Kidney epithelial cell (primary cell): ENCODE measurements around the gene PXMP4. TPM values are rescaled to one million over a fixed set of nuclear protein-coding genes. Genes with fewer than 3 reads are reported as not detected.

Source experiments
- DNase-seq: peaks from one replicate; pipeline ENCODE4 v3.0.0-alpha.2; 2010; ENCODE audit warnings: low read depth
- H3K27me3 ChIP-seq: 2 replicates; pipeline ENCODE4 v1.6.0; 2011; ENCODE audit warnings: low read length; ENCODE audit not compliant: control insufficient read depth, insufficient read depth
- H3K36me3 ChIP-seq: 2 replicates; pipeline ENCODE4 v1.5.1; 2011; ENCODE audit warnings: low read length; ENCODE audit not compliant: control insufficient read depth, insufficient read depth
- H3K4me3 ChIP-seq: 2 replicates; pipeline ENCODE4 v1.5.1; 2011; ENCODE audit warnings: low read depth, mild to moderate bottlenecking, control low read depth, low read length
- total RNA-seq: library from RNA; depleted of rRNA; stranded (reverse); fragments of >200 nt; gene quantifications from 2 replicates; pipeline ENCODE4 v1.2.3, GENCODE V29; 2015
- TF ChIP-seq, protein P1 (sequence below): IDR thresholded peaks from 2 replicates; pipeline ENCODE4 v1.5.1; 2011; ENCODE audit warnings: mild to moderate bottlenecking, moderate library complexity, low read length, control low read depth, inconsistent platforms; ENCODE audit not compliant: insufficient read depth, poor library complexity, severe bottlenecking

The PXMP4 gene
- total RNA-seq, 1 donor from 2014 or later: 8.1 TPM

DNA sequence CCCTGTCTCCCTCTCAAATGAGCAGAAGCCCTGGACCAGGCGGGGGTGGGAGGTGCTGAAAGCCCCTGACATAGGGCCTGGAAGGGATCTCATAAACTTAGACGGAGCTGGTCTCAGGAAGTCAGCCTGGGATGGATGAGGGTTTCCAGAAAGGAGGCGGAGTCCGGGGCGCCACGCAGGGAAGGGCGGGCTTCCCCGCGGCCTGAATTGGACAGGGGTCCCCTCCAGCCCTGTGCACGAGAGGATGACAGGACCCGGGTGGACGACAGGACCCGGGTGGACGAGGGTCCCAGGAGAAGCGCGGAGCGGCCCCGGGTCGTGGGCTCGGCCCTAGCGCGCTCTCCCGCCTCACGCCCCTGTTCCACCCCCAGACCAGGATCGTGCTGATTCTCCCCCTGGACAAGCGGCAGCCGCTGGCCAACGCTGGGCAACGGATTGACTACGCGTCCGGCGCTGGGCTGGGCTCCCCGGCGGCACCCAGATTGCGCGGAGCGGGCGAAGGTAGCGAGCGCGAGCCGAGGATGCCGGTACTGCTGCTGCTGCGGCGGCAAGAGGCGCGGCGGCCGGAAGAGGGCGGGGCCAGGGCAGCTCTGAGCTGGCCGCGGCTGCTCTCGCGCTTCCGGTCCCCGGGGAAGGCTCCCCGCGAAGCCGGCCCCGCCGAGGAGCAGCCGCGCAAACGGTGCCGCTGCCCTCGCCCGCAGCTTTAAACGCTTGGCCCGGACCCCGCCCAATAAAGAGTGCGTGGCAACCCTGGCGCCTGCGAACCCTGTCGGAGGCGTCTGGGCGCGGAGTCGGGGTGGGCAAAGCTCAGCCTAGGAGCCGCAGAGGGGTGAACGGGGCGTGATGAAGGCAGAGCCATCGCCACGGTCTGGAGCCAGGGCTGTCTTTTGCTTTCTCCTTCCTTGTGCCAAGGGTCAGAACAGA, 56.7 kb downstream of the PXMP4 start:
- no peak for DNase-seq
- H3K4me3 ChIP-seq: peak overlapping the region; percentile 82
- H3K27me3 ChIP-seq: no peaks in the 10 kb centered on the region
- no peaks in the 10 kb centered on the region for H3K36me3 ChIP-seq
- TF ChIP-seq, protein P1, sequence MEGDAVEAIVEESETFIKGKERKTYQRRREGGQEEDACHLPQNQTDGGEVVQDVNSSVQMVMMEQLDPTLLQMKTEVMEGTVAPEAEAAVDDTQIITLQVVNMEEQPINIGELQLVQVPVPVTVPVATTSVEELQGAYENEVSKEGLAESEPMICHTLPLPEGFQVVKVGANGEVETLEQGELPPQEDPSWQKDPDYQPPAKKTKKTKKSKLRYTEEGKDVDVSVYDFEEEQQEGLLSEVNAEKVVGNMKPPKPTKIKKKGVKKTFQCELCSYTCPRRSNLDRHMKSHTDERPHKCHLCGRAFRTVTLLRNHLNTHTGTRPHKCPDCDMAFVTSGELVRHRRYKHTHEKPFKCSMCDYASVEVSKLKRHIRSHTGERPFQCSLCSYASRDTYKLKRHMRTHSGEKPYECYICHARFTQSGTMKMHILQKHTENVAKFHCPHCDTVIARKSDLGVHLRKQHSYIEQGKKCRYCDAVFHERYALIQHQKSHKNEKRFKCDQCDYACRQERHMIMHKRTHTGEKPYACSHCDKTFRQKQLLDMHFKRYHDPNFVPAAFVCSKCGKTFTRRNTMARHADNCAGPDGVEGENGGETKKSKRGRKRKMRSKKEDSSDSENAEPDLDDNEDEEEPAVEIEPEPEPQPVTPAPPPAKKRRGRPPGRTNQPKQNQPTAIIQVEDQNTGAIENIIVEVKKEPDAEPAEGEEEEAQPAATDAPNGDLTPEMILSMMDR: no peak

DNA sequence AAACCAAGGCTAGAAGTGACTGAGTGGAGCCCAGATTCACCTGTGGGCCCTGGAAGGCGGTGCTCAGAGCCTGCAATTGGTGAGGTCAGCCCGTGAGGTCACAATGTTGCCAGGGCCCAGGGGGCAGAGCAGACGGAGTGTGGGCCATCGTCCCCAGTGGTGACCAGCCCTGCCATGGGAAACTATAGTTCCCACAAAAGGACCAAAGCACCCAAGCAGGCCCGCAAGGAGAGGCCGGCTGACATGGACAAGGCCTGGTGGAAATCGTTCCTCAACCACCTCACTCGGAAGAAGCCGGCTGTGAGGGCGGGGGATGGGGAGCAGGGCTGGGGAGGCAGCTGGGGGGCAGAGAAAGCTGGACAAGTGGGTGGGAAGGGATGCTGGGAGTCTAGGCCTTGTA, 57.9 kb downstream of the PXMP4 start, which contains the start of gene C20orf144:
Gene C20orf144 (plus strand): TSS at position 156 of the 400 bp plus-strand sequence. CDS start 19 bp downstream, at position 175.
- H3K4me3 ChIP-seq: peak within 1 kb of the TSS; percentile 82
- TF ChIP-seq, protein P1: no peak
- no peaks in the 10 kb centered on the region for H3K36me3 ChIP-seq
- no peaks in the 10 kb centered on the region for H3K27me3 ChIP-seq
- no peak for DNase-seq

DNA sequence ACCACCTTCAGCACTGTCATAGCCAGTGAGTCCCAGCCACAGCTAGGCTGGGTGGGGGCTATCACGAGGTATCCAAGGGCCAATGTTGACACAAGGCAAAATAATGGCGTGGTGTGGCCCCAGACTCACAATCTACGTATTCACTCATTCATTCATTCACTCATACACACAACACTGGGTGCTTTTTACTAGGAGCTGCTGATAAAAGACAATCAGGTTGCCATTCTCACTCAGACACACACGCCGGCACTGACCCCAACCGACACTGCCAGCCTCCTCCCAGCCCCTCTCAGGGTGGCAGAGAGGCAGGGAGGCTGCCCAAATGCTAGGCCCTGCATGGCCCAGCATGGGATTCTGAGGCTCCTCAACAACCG, 59.4 kb downstream of the PXMP4 start:
- TF ChIP-seq, protein P1: no peak
- Histone ChIP-seq H3K27me3 (no peaks in the 10 kb centered on the region), H3K4me3 (no peak overlapping the region), H3K36me3 (no peaks in the 10 kb centered on the region)
- DNase-seq: no peak

DNA sequence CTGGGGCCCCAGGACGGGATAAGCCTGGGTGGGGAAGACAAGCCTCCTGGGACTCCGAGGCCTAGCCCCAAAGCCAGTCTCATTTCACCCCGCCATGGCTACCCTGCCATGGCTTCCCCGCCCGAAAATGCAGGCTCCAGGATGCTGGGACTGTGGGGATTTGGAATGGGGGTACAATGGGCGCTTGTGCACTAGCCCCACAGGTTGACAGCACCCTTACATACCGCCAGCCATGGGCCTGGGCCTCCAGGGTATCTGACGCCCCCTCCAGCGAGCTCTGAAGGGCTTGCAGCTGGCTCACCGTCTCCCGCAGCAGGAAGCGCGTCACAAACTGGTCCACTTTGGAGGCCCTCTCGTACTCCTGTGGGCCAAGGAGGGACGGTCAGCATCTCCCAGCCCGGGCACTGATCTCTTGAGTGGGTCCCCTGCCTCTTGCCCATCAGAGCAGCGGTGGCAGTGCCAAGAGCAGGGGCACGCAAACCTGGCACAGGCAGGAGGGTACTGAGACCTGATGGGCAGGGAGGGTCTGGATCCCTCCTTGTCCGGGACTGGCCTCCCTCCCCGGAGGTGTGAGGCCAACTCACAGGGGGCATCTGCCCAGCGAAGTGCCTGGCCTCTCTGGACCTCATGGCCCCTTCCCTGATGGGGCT, 60.0 kb downstream of the PXMP4 start:
- Histone ChIP-seq H3K27me3 (no peaks in the 10 kb centered on the region), H3K4me3 (no peak overlapping the region), H3K36me3 (no peaks in the 10 kb centered on the region)
- TF ChIP-seq, protein P1: no peak
- no peak for DNase-seq

DNA sequence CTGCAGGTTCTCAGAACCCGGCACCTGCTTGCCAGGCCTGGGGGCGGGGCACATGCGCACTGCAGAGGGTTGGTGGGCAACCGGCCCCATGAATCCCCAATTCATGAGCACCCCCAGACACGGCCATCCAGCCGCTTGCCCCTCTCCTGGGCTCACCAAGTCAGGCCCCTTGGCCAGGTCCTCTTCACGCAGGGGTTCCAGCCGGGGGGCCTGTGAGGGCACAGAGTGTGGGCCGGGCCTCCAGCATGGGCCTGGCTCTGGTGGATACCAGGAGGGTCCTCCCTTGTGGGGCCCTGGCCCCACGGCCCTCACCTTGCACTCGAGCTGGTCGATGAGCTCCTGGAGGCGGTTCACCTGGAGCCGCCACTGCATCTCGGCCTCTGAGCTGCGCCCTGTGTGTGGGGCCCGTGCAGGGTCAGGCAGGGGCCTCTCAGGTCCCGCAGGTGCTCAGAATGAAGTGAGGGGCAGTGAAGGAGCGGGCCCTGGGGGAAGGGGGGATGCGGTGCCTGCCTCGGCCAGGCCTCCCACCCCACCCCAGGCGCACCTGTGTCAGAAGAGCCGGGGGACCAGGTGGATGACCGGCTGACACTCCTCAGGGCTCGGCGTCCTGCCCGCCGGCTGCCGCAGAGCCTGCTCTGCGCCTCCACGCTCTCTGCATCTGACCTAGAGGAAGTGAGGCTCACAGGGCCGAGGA, 60.6 kb downstream of the PXMP4 start:
- no peak for DNase-seq
- TF ChIP-seq, protein P1: no peak
- Histone ChIP-seq H3K36me3 (no peaks in the 10 kb centered on the region), H3K4me3 (no peak overlapping the region), H3K27me3 (peaks cover 3% of the 10 kb centered on the region)
